GM18858 (cell line): Measurements from ENCODE around the gene SLC15A1.
A peak's percentile ranks its signal among the peaks of the same experiment; 100 is the strongest.

Experiments
- ATAC-seq: cut with Tn5 transposase; IDR thresholded peaks from one replicate; pipeline ENCODE4 v1.9.1; 2021; ENCODE audit not compliant: unreplicated experiment

Gene SLC15A1

DNA sequence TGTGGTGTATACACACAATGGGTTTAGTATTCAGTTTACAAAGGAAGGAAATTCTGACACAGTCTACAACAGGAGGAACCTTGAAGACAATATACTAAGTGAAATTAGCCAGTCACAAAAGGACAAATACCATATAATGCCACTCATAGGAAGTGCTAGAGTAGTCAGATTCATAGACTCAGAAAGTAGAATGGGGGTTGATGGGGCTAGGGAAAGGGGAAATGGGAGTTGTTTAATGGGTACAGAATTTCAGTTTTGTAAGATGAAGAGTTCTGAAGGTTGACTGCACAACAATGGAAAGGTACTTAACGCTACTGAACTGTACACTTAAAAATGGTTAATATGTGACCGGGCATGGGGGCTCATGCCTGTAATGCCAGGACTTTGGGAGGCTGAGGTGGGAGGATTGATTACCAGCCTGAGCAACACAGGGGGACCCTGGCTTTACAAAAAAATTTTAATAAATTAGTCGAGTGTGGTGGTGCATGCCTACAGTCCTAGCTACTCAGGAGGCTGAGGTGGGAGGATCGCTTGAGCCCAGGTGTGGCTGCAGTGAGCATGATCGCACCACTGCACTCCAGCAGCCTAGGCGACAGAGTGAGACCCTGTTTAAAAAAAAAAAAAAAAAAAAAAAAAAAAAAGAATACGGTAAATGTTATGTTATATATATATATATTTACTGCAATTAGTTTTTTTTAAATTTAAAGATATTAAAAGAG, 45.0 kb downstream of the SLC15A1 start:
- ATAC-seq: peak; percentile 75

DNA sequence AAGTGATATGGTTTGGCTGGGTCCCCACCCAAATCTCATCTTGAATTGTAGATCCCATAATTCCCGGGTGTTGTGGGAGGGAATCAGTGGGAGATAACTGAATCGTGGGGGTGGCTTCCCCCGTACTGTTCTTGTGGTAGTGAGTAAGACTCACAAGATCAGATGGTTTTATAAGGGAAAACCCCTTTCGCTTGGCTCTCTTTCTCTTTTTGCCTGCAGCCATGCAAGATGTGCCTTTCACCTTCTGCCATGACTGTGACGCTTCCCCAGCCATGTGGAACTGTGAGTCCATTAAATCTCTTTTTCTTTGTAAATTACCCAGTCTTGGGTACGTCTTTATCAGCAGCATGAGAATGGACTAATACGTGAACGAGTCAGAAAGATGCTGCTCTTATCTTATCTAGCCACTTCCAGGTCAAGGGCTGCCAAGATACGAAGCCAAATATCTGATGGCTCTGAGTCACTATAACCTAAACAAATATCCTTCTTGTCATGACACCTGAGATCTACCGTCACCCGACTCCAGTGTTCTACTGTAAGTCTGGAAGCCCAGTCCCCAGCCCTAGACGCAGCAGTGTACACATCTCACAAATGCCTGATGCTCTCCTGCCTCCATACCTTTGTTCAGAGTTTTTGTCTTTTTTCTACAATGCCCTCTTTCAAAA, 45.9 kb downstream of the SLC15A1 start:
- peak; percentile 47 for ATAC-seq

DNA sequence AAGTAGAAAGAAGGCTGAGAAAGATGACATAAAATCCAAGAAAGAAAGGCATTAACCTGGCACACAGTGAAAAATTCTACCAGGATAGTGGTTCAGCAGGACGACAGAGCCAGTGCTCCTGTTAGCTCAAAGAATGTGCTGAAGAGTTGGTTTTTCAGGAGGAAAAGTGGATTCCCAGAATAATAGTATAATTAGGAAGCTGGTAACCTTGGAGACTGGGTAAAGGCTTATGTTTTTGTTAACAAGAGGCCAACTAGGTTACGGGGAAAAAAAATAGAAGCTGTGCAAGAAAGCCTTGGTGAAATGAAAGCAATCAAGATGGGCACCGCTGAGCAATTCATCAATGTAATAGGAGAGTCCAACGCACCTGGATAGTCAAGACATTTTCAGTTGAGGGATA, 54.7 kb downstream of the SLC15A1 start:
- no peak for ATAC-seq

DNA sequence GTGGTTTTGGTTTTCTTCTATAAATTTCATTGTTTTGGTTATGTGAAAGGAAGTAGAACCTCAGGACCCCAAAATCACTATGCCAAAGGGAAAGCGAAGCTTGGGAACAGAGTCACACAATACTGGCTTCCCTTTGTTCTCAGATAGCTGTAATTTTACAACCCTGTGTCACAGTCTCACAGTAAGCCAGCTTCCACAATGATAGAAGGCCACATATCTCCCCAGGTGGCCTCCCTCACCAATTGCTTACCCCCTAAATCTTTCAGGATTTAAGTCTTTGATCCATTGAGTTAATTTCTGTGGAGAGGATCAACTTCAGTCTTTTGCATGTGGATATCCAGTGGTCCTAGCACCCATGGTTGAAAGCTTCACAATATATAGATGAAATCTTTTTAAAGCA, 58.7 kb downstream of the SLC15A1 start:
- no peak for ATAC-seq

DNA sequence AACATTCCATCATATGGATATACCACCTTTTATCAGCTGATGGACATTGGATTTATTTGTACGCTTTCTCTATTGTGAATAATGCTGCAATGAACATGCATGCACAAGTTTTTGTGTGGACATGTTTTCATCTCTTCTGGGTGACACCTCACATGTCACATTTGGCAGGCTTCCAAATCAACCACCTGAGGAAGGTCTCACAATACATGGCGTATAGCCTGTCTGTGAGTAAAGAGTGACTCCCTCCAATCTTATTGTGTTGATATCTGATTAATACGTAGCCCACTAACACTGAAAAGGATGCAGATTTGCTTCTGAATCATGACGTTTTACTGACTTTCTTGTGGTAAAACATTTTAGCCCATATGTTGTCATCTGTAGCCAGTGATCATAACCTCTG, 61.1 kb downstream of the SLC15A1 start:
- ATAC-seq: no peak

DNA sequence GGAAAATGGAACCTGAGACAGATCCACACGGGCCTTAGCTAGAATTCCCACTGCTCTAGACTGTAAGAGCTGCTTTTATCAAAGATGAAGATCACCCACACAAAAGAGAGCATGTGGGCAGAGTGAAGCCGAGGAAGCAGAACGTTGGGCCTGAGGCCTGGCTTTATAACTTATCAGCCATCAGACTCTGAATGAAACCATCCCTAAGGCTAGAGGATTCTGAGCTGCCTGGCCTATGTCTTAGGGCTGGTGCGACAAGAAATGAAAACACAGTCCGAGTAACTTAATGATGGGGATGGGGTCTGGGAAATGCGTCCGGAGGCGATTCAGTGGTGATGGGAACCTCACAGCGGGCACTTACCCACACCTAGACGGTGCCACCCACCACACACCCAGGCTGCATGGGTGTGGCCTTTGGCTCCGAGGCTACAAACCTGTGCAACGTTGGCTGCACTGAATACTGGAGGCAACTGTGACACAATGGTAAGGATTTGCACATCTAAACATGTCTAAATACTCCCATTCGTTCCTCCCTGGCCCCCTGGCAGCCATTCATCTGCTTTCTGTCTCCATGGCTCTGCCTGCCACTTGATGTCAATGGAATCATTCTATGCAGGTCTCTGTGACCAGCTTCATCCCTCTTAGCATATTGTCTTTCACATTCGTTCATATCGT, 62.0 kb downstream of the SLC15A1 start:
- ATAC-seq: no peak

DNA sequence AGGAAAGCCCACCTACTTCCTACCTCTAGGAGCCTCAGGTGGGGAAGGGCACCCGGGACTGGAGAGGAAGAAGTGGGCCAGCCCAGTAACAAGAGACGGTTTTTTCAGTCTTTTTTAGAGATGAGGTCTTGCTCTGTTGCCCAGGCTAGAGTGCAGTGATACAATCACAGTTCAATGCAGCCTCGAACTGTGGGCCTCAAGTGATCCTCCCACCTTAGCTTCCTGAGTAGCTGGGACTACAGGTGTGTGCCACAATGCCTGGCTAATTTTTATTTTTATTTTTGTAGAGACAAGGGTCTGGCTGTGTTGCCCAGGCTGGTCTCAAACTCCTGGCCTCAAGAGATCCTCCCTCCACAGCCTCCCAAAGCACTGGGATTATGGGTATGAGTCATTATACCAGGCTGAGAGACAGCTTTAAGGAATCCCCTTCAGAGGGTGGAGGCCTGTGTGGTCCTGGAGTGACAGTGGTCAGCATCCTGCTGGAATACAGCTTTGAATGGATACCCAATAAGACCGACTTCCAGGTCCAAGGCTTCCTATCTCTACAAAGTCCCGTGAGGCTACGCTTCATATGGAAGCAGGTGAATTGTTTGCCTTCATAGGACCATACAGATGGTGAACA, 63.0 kb downstream of the SLC15A1 start:
- no peak for ATAC-seq

DNA sequence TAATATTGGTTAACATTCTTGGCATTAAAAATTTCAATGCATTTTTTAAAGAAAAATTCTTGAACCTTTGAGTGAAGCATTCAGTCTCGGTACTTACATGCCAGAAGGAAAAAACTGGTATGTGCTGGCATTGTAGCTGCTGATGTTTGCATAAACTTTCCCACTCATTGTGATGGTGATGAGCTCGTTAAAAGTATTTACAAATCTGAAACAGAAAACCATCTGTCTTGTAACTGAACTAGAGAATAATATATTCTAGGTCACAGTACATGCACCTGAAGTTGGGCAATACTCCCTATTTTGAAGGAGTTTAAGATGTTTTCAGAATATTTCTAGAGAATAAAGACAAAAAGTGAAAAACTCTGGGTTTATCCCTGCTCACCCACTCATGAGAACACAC, 64.1 kb downstream of the SLC15A1 start:
- no peak for ATAC-seq

DNA sequence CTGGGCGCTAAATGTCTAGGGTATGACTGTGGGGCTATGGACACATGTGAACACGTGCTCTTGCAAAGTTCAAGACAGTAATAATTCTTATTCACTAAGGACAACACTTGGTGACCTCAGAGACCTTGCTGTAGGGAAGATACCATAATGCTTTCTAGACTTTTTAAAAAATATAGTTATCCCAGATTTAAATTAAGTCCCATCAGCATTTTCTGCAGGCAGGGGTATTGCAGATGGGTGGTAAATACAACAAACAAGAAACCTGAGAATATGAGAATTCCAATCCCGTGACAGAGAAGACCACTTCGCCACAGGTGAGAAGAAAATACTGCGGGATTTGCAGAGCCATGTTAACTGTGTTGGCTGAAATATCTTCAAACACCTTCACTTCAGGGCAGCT, 65.2 kb downstream of the SLC15A1 start:
- no peak for ATAC-seq

DNA sequence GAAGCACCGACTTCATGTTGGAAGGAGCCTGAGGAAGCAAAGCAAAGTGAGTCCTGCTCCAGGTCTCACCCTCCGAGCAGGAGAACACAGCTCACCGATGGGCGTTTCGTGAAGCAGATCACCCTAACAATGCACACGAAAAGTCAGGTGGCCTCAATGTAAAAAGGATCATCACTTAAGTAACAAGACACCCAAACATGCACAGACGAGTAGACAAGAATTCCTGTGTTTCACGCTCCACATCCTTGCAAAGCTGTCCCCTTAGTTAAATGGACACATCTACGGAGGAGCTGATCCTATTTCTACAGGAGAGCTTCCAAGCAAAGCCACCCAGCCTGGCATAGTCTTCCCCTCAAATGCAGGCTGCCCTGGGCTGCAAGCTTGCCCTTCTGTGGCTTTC, 66.2 kb downstream of the SLC15A1 start:
- ATAC-seq: no peak

DNA sequence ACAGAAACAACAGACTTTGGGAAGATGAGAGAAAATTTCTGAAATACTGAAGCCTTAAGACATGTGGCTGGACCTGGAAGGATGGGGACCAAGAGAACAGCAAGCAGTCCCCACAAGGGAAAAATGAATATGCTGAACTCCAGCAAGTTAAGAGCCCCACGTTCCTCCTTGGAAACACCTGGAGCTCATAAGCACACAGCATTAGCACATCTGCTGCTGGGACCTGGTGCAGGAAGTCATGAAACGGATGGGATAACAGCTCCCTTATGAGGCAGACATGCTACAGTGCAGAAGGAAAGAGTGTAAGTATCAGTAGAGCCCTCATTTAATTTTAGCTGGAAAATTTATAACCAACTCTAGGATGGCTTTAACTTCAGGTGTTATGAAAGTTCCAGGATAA, 67.3 kb downstream of the SLC15A1 start:
- no peak for ATAC-seq

DNA sequence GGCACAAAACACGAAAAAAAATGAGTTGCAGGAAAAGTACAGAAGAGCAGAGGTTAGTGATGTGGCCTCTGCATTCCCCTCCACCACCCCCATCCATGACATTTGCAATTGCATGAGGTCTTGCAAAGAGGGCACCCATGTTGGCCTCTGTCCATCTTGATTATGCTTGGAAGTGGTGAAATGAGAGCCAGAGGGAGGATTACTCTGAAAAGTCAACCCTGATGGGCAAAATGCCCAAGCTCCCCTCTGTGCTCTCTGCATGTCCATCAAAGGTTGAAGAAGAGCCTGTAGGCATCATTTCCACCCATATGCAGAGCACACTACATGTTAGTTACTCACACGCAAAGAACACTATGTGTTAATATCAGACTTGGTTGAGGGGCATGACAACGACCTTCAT, 71.4 kb downstream of the SLC15A1 start:
- no peak for ATAC-seq

DNA sequence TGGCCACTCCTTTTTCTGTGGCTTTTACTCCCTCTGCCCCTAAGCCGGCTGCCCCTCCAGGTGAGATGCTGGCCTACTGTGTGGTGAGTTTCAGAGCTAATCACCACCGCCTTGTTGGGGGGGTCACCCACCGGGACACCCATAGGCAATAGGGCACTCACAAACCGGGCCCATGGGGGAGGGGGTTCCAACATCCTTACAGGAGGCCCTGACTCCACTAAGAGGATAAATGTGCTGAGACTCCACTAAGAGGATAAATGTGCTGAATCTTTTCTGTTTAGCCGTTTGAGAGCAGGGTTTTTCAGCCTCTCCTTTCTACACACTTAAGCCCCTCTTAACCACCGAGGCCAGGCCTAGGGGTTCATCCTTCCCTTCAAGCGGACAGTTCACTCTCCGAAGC, 73.7 kb downstream of the SLC15A1 start:
- no peak for ATAC-seq

DNA sequence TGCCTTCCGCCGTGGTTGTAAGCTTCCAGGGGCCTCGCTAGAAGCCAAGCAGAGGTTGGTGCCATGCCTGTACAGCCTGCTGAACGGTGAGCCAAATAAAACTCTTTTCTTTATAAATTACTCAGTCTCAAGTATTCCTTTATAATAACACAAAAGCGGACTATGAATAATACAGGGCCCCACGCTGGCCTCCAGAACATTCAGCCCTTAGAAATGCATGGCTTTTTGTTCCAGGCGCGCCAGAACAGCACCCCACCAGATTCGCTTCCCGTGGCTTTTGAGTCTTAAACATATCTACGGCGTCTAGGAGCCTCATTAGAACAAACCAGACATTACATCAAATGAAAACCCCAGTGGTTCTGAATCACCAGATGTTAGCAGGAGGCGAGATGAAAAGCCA, 75.1 kb downstream of the SLC15A1 start:
- no peak for ATAC-seq

DNA sequence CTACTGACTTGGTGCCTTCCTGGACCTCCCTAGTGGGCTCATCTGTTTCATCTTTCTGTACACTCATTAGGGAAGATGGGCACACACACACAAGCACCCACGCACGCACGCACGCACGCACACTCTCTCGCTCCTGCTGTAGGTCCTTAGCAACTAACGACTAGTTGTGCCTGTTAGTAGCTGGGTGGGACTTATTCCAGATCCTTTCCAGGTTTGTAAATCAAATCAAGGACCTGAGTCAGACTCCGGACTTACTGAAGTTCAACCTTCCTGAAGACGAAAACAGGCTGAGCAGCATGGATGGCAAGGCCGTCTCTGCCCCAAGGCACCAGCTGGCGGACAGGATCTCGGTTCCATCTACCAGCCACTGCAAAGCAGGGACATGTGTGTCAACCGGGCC, 76.2 kb downstream of the SLC15A1 start:
- no peak for ATAC-seq

DNA sequence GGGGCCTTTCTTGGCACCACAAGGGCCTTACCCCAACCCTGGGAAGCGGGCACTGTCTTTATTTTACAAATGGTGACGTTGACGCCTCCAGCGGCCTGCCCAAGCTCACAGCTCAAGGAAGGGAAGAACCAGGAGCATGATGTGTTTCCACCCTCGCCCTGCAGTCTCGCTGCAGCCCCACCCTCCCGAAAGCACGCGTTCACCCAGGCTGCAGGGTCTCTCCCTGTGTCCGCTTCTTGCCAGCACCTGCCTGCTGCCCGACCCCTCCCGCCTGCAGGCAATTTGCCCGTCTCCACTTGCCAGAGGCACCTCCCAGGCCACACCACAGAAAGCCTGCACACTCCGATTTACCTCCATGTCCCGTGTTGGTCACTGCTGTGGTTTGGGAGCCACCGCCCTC, 76.6 kb downstream of the SLC15A1 start:
- ATAC-seq: no peak

DNA sequence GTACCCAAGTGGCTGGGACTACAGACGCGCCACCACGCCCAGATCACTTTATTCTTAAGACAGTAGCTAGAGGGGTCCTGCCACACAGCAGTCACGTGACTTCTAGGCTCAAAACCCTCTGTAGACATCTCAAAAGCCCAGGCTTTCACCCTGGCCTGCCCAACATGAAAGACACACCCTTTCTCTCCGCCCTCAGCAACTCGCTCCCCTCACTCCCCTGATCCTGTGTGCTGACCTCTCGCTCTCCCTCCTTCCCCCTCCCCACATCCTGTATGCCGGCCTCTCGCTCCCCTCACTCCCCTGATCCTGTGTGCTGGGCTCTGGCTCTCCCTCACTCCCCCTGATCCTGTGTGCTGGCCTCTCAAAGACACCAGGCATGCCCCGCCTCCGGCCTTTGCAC, 77.4 kb downstream of the SLC15A1 start:
- ATAC-seq: no peak

DNA sequence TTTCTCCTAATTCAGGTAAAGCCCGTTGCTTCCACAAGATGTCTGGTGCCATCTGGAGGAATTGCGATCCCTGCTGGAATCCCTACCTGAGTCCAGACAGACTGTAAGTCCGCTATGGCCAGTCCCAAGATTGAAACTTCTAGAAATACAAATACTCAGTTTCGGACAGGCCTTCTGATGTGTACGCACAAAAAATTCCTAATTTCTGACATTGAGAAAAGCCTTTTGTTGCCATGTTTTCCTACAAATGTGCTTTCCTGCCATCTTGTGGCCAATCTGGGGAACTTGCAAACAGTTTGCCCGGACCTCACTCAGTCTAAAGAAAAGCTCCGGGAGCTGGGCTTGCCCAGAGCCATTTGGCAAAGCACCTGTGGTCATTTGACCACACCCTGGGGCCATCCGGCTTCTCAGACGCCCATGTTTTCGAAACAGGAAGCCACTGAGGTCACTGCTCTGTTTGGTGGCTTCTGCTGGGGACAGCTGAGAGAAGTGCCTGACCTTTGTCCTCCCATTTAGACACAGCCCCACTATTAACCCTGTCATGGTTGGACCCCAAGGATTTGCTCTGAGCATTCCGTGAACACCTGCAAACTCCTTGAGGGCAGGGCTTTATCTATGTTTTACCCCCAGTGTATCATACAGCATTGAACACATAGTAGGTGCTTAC, 79.4 kb downstream of the SLC15A1 start:
- ATAC-seq: peak; percentile 68

DNA sequence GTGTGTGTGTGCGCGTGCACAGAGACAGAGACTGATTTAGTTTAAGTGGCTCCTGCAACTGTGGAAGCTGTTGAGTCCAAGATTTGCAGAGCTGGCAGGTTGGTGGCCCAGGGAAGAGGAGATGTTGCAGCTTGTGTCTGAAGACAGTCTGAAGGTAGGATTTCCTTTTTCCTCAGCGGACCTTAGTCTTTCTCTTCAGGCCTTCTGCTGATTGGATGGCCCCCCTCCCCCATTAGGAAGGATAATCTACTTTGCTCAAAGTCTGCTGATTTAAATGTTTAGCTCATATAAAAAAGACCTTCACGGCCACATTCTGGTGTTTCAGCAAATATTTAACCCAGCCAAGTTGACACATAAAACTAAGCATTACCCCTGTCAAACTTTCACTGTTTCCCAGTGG, 84.3 kb downstream of the SLC15A1 start:
- no peak for ATAC-seq

DNA sequence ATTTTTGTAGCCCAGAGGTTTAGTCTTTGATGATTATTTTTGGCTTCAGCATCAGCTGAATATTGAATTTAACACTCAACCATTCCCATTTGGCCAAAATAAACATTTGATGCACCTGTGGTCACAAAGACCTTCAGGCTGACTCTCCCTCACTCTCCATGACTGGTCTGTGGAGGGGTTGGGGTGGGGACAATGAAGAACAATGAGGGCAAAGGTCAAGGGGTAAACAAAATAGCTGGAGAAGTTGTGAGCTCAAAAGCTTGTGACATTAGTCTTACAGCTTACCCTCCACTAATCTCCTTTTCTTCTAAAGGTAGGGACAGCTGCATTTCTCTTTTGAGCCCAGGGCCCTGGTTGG, 86.9 kb downstream of the SLC15A1 start:
- no peak for ATAC-seq

DNA sequence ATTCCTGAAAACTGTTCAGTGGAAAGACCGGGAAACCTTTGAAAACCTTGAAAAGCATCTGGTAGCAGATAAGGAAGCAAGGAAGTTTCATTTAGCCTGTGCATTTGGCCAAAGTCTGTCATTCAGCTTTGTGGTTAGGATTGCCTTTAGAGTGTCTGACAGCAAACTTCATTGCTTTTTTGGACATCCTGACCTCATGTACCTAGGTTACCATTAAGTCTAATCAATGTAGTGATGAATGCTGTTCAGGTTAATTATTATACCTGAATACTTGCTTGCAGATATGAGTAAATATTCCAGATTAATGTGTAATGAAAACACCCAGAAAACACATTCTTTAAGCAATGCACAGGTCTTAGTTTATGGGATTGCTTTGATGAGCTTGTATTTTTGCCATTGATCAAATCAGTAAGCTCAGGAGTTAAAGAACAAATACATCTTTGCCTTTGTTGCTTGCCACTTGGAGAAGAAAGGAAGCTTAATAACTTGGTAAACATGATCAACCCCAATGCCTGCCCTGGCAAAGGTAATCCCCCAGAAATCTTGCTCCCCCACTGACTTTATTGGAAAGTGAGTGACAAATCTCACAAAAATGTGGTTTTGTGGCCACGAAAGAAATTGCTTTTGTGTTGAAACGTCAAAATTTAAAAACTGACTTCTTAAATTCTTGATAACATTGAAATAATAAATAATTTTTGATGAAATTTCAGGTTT, 87.4 kb downstream of the SLC15A1 start:
- ATAC-seq: no peak
